Activated T-helper 2 cell treated with anti-CD3 and anti-CD28 coated beads, Interferon-gamma antibody, Interleukin-2, Interleukin-4, amounts not matched to agents 10 μg/mL and 5 μg/mL and 100 μg/mL, durations not matched to agents 14 hours and 24 hours and 36 hours (primary cell): Measurements from ENCODE around the gene BIN1. TPM values are rescaled to one million over a fixed set of nuclear protein-coding genes. Genes with fewer than 3 reads are reported as not detected.

ENCODE experiments used
- DNase-seq: peaks from one replicate; pipeline ENCODE4 v3.0.0; 2021; ENCODE audit warnings: low spot score
- H3K27ac Mint-ChIP-seq: one replicate; pipeline ENCODE4 v1.8.0; 2021; ENCODE audit warnings: mixed read lengths
- H3K27me3 Mint-ChIP-seq: one replicate; pipeline ENCODE4 v1.8.0; 2021; ENCODE audit warnings: low read depth, mixed read lengths
- H3K36me3 Mint-ChIP-seq: one replicate; pipeline ENCODE4 v1.8.0; 2021; ENCODE audit warnings: low read depth, mixed read lengths
- H3K4me1 Mint-ChIP-seq: one replicate; pipeline ENCODE4 v1.8.0; 2021; ENCODE audit warnings: low read depth, mixed read lengths
- H3K4me3 Mint-ChIP-seq: one replicate; pipeline ENCODE4 v1.8.0; 2021; ENCODE audit warnings: low read depth, mild to moderate bottlenecking, moderate library complexity, mixed read lengths
- H3K9me3 Mint-ChIP-seq: one replicate; pipeline ENCODE4 v1.8.0; 2021; ENCODE audit warnings: mixed read lengths
- intact Hi-C: fragments of 100-400 bp; cut with micrococcal nuclease; formaldehyde crosslinking; loops from one replicate; pipeline ENCODE4 v1.15.1; 2023
- total RNA-seq: library from RNA; stranded (reverse); gene quantifications from 2 replicates; pipeline ENCODE4 v1.2.3, GENCODE V29; 2022

BIN1 gene
- total RNA-seq, 1 donor from 2014 or later, result 51.7 TPM

- Mint-ChIP-seq H3K27ac (peak overlapping the region; percentile 90), H3K9me3 (no peaks in the 10 kb centered on the region), H3K27me3 (no peaks in the 10 kb centered on the region), H3K4me3 (peak overlapping the region; percentile 76), H3K36me3 (peaks cover 4% of the 10 kb centered on the region), H3K4me1 (peaks cover 65% of the 10 kb centered on the region)
- DNase-seq, result peak; percentile 23
- intact Hi-C loops, result loop anchor here (1.0 to 10.0 kb wide), 4 partner anchors 16 to 423 kb away; partner anchors contain the start of genes ERCC3 and GYPC
Observed at GRCh38 chr2:127080226-127080937, 26.6 kb downstream of the BIN1 start.

- intact Hi-C loops, result no loop called here
- H3K36me3 Mint-ChIP-seq, result peaks cover 4% of the 10 kb centered on the region
Observed at GRCh38 chr2:127079358-127079920, 27.5 kb downstream of the BIN1 start.

GRCh38 chr2:127078666-127079270 is 28.2 kb downstream of the BIN1 start:
- Mint-ChIP-seq H3K27ac (peak overlapping the region; percentile 90), H3K27me3 (no peaks in the 10 kb centered on the region), H3K9me3 (no peaks in the 10 kb centered on the region), H3K4me3 (no peak overlapping the region), H3K36me3 (peaks cover 4% of the 10 kb centered on the region), H3K4me1 (peaks cover 51% of the 10 kb centered on the region)
- intact Hi-C loops, result no loop called here
- DNase-seq, result no peak

More at GRCh38 chr2:127079358-127079920, 27.5 kb downstream of the BIN1 start:
- no peak for DNase-seq
- Mint-ChIP-seq H3K27me3 (no peaks in the 10 kb centered on the region), H3K4me3 (peak overlapping the region; percentile 32), H3K4me1 (peaks cover 57% of the 10 kb centered on the region), H3K9me3 (no peaks in the 10 kb centered on the region), H3K27ac (peak overlapping the region; percentile 90)

- Mint-ChIP-seq H3K27ac (peak overlapping the region; percentile 4), H3K27me3 (no peaks in the 10 kb centered on the region), H3K4me3 (peak overlapping the region; percentile 6), H3K36me3 (peaks cover 4% of the 10 kb centered on the region), H3K9me3 (no peaks in the 10 kb centered on the region), H3K4me1 (peaks cover 46% of the 10 kb centered on the region)
- intact Hi-C loops, result no loop called here
- no peak for DNase-seq
Observed at GRCh38 chr2:127078028-127078427, 28.9 kb downstream of the BIN1 start.

GRCh38 chr2:127076924-127077323 is 30.0 kb downstream of the BIN1 start:
- Mint-ChIP-seq H3K36me3 (peaks cover 10% of the 10 kb centered on the region), H3K4me3 (no peak overlapping the region), H3K27me3 (no peaks in the 10 kb centered on the region), H3K27ac (no peak overlapping the region), H3K9me3 (no peaks in the 10 kb centered on the region), H3K4me1 (peaks cover 37% of the 10 kb centered on the region)
- intact Hi-C loops, result no loop called here
- DNase-seq, result no peak

GRCh38 chr2:127076290-127076689 is 30.7 kb downstream of the BIN1 start:
- Mint-ChIP-seq H3K27ac (no peak overlapping the region), H3K4me1 (peaks cover 33% of the 10 kb centered on the region), H3K27me3 (no peaks in the 10 kb centered on the region), H3K36me3 (peaks cover 10% of the 10 kb centered on the region), H3K4me3 (no peak overlapping the region), H3K9me3 (no peaks in the 10 kb centered on the region)
- intact Hi-C loops, result no loop called here
- DNase-seq, result no peak

GRCh38 chr2:127075821-127076220 is 31.1 kb downstream of the BIN1 start:
- Mint-ChIP-seq H3K4me1 (peaks cover 30% of the 10 kb centered on the region), H3K36me3 (peaks cover 15% of the 10 kb centered on the region), H3K27ac (no peak overlapping the region), H3K4me3 (no peak overlapping the region), H3K9me3 (no peaks in the 10 kb centered on the region), H3K27me3 (no peaks in the 10 kb centered on the region)
- no peak for DNase-seq
- intact Hi-C loops, result no loop called here

- DNase-seq, result no peak
- Mint-ChIP-seq H3K36me3 (peaks cover 23% of the 10 kb centered on the region), H3K4me1 (peaks cover 24% of the 10 kb centered on the region), H3K27ac (no peak overlapping the region), H3K9me3 (no peaks in the 10 kb centered on the region), H3K4me3 (no peak overlapping the region), H3K27me3 (no peaks in the 10 kb centered on the region)
- intact Hi-C loops, result no loop called here
Observed at GRCh38 chr2:127074936-127075335, 32.0 kb downstream of the BIN1 start.

GRCh38 chr2:127074358-127074757 is 32.6 kb downstream of the BIN1 start:
- intact Hi-C loops, result no loop called here
- peaks cover 18% of the 10 kb centered on the region for H3K4me1 Mint-ChIP-seq
- H3K27me3 Mint-ChIP-seq, result no peaks in the 10 kb centered on the region
- H3K4me3 Mint-ChIP-seq, result no peak overlapping the region
- H3K27ac Mint-ChIP-seq, result peak overlapping the region; percentile 45
- DNase-seq, result no peak
- no peaks in the 10 kb centered on the region for H3K9me3 Mint-ChIP-seq
- H3K36me3 Mint-ChIP-seq, result peaks cover 25% of the 10 kb centered on the region

- no peaks in the 10 kb centered on the region for H3K27me3 Mint-ChIP-seq
- H3K4me1 Mint-ChIP-seq, result peaks cover 10% of the 10 kb centered on the region
- no peaks in the 10 kb centered on the region for H3K9me3 Mint-ChIP-seq
- no peak for DNase-seq
- intact Hi-C loops, result no loop called here
- H3K27ac Mint-ChIP-seq, result no peak overlapping the region
- peaks cover 31% of the 10 kb centered on the region for H3K36me3 Mint-ChIP-seq
- no peak overlapping the region for H3K4me3 Mint-ChIP-seq
Observed at GRCh38 chr2:127072970-127073369, 34.0 kb downstream of the BIN1 start.

- Mint-ChIP-seq H3K27ac (no peak overlapping the region), H3K4me3 (no peak overlapping the region), H3K4me1 (peaks cover 8% of the 10 kb centered on the region), H3K27me3 (no peaks in the 10 kb centered on the region), H3K36me3 (peaks cover 37% of the 10 kb centered on the region), H3K9me3 (no peaks in the 10 kb centered on the region)
- intact Hi-C loops, result no loop called here
- DNase-seq, result no peak
Observed at GRCh38 chr2:127072396-127072795, 34.6 kb downstream of the BIN1 start.

GRCh38 chr2:127071901-127072328 is 35.0 kb downstream of the BIN1 start:
- no peaks in the 10 kb centered on the region for H3K9me3 Mint-ChIP-seq
- H3K27ac Mint-ChIP-seq, result no peak overlapping the region
- no peak for DNase-seq
- no peaks in the 10 kb centered on the region for H3K27me3 Mint-ChIP-seq
- H3K36me3 Mint-ChIP-seq, result peaks cover 37% of the 10 kb centered on the region
- H3K4me1 Mint-ChIP-seq, result peaks cover 5% of the 10 kb centered on the region
- intact Hi-C loops, result no loop called here
- no peak overlapping the region for H3K4me3 Mint-ChIP-seq

- intact Hi-C loops, result no loop called here
- DNase-seq, result no peak
- Mint-ChIP-seq H3K36me3 (peaks cover 40% of the 10 kb centered on the region), H3K4me3 (no peak overlapping the region), H3K4me1 (peaks cover 7% of the 10 kb centered on the region), H3K27me3 (no peaks in the 10 kb centered on the region), H3K27ac (no peak overlapping the region), H3K9me3 (no peaks in the 10 kb centered on the region)
Observed at GRCh38 chr2:127070221-127070620, 36.7 kb downstream of the BIN1 start.
